ENCODE results near the gene SST.
"Not testable (repeated sequence)": the region's sequence is repeated elsewhere in the genome, so short reads cannot be mapped to it uniquely, and the experiment has no call there.

Gene SST

GRCh38 chr3:187684444-187684843, 14.2 kb upstream of the SST start:
- no peak for DNase-seq (ENCODE audit: low read depth)

- not testable (repeated sequence) for DNase-seq (ENCODE audit: low read depth)
Observed at GRCh38 chr3:187681756-187682155, 11.6 kb upstream of the SST start.

- peak; percentile 48 for DNase-seq (ENCODE audit: low read depth)
Observed at GRCh38 chr3:187679638-187680396, 9.6 kb upstream of the SST start.

- DNase-seq (ENCODE audit: low read depth), result no peak
Observed at GRCh38 chr3:187678726-187679268, 8.6 kb upstream of the SST start.

GRCh38 chr3:187677604-187678003, 7.4 kb upstream of the SST start:
- no peak for DNase-seq (ENCODE audit: low read depth)

- no peak for DNase-seq (ENCODE audit: low read depth)
Observed at GRCh38 chr3:187673012-187673411, 2.8 kb upstream of the SST start.

- no peak for DNase-seq (ENCODE audit: low read depth)
Observed at GRCh38 chr3:187667526-187667925, 2.7 kb downstream of the SST start.

GRCh38 chr3:187665764-187666402, 4.3 kb downstream of the SST start:
- DNase-seq (ENCODE audit: low read depth), result no peak

- DNase-seq (ENCODE audit: low read depth), result no peak
Observed at GRCh38 chr3:187665010-187665409, 5.2 kb downstream of the SST start.

GRCh38 chr3:187662848-187663409, 7.3 kb downstream of the SST start:
- DNase-seq (ENCODE audit: low read depth), result no peak

GRCh38 chr3:187661267-187661666, 8.9 kb downstream of the SST start:
- DNase-seq (ENCODE audit: low read depth), result no peak

- no peak for DNase-seq (ENCODE audit: low read depth)
Observed at GRCh38 chr3:187651282-187651681, 18.9 kb downstream of the SST start.

GRCh38 chr3:187648177-187648576, 22.0 kb downstream of the SST start:
- DNase-seq (ENCODE audit: low read depth), result no peak

- DNase-seq (ENCODE audit: low read depth), result no peak
Observed at GRCh38 chr3:187646906-187647660, 23.1 kb downstream of the SST start.

- not testable (repeated sequence) for DNase-seq (ENCODE audit: low read depth)
Observed at GRCh38 chr3:187645379-187645778, 24.8 kb downstream of the SST start.

- no peak for DNase-seq (ENCODE audit: low read depth)
Observed at GRCh38 chr3:187642861-187643260, 27.3 kb downstream of the SST start.

- no peak for DNase-seq (ENCODE audit: low read depth)
Observed at GRCh38 chr3:187641320-187642016, 28.7 kb downstream of the SST start.

GRCh38 chr3:187640569-187641059, 29.6 kb downstream of the SST start:
- DNase-seq (ENCODE audit: low read depth), result no peak

- no peak for DNase-seq (ENCODE audit: low read depth)
Observed at GRCh38 chr3:187639927-187640568, 30.1 kb downstream of the SST start.

GRCh38 chr3:187636528-187636927, 33.7 kb downstream of the SST start:
- no peak for DNase-seq (ENCODE audit: low read depth)

GRCh38 chr3:187630404-187630803, 39.8 kb downstream of the SST start:
- no peak for DNase-seq (ENCODE audit: low read depth)

Data from T follicular helper cell (primary cell).